NT2/D1 (cell line): ENCODE results near the gene HPS5.

Experiments used
- YY1 ChIP-seq: IDR thresholded peaks from 2 replicates; pipeline ENCODE4 v1.6.1; 2011; ENCODE audit not compliant: insufficient read length, insufficient read depth
- ZNF274 ChIP-seq: IDR thresholded peaks from 2 replicates; pipeline ENCODE4 v1.6.1; 2011; ENCODE audit warnings: mild to moderate bottlenecking, low read depth, low read length

- TF ChIP-seq ZNF274 (no peak), YY1 (no peak)
These were observed 11.1 kb downstream of the HPS5 start for GRCh38 chr11:18310800-18311340.
